HepG2 (cell line): ENCODE data around the gene VARS1. TPM values are rescaled to one million over a fixed set of nuclear protein-coding genes. Genes with fewer than 3 reads are reported as not detected.

Source experiments
- ATAC-seq: fragments of 200-7000 bp; cut with Tn5 transposase; 3 replicates; pipeline ENCODE4 v1.9.1; 2020; ENCODE audit warnings: mild to moderate bottlenecking, moderate library complexity
- BruUV-seq: library from RNA; stranded (reverse); fragments of 400-500 nt; replicated peaks from 2 replicates; lab custom pipeline; 2021; lab: Mats Ljungman, UMichigan
- CTCF ChIA-PET: fragments of 300-600 bp; formaldehyde crosslinking; extraction: SDS; loops from one replicate; lab custom pipeline; 2021; ENCODE audit warnings: low total read pairs, inconsistent platforms, low intra/inter-chr PET ratio; lab: Yijun Ruan, JAX
- POLR2A ChIA-PET: fragments of 350-600 bp; sonication (Branson Sonifier 250); formaldehyde crosslinking; loops from one replicate; lab custom pipeline; 2020; ENCODE audit warnings: antibody characterized with exemption, inconsistent platforms; lab: Yijun Ruan, JAX
- DNase-seq: peaks from one replicate; pipeline ENCODE4 v3.0.0-alpha.2; 2015; ENCODE audit warnings: low spot score
- FAIRE-seq: peaks from 3 replicates; lab custom pipeline; 2011; peaks lifted over from hg19 to GRCh38; lab: Jason Lieb, UNC
- H2AFZ ChIP-seq: one replicate; pipeline ENCODE4 v1.6.1; 2011; ENCODE audit warnings: low read length, inconsistent platforms
- H3K27ac ChIP-seq: fragments of 300-600 bp; 3 replicates; pipeline ENCODE4 v1.8.0; 2011; ENCODE audit warnings: mixed run types, mild to moderate bottlenecking, mixed read lengths, low read length, inconsistent platforms; ENCODE audit not compliant: insufficient read depth; ENCODE audit errors: extremely low read length
- H3K27me3 ChIP-seq, 2 experiments: fragments of 200-600 bp in 1 of 2; 2 replicates in 1 of 2; 3 replicates in 1 of 2; pipeline versions ENCODE4 v1.6.0 to v1.8.0; 2011; ENCODE audit warnings: low read length in 2 of 2, mild to moderate bottlenecking in 2 of 2, moderate library complexity in 2 of 2, inconsistent platforms in 1 of 2; ENCODE audit not compliant: insufficient read depth in 2 of 2, control insufficient read depth in 1 of 2
- H3K36me3 ChIP-seq, 2 experiments: fragments of 200-600 bp in 1 of 2; replicated peaks in 1 of 2; 2 replicates in 1 of 2; 3 replicates in 1 of 2; pipeline versions ENCODE4 v1.5.1 to v1.8.0; 2011; ENCODE audit warnings: low read length in 2 of 2, inconsistent platforms in 1 of 2; ENCODE audit not compliant: insufficient read depth in 2 of 2, control insufficient read depth in 1 of 2
- H3K4me1 ChIP-seq: 2 replicates; pipeline ENCODE4 v1.5.1; 2012; ENCODE audit warnings: low read length, inconsistent platforms; ENCODE audit not compliant: insufficient read depth
- H3K4me2 ChIP-seq: 2 replicates; pipeline ENCODE4 v1.6.0; 2011; ENCODE audit warnings: low read depth, low read length, inconsistent platforms
- H3K4me3 ChIP-seq, 3 experiments: fragments of 200-600 bp in 1 of 3; sonication (generic), shearing (Covaris generic) in 1 of 3; replicated peaks in 1 of 3; 2 replicates each; pipeline ENCODE4 v1.5.1; 2011 to 2016; ENCODE audit warnings: low read length in 3 of 3, inconsistent platforms in 2 of 3, low read depth in 2 of 3, mild to moderate bottlenecking in 2 of 3, control low read depth in 1 of 3, mixed read lengths in 1 of 3; ENCODE audit not compliant: insufficient read depth in 1 of 3
- H3K79me2 ChIP-seq: one replicate; pipeline ENCODE4 v1.6.1; 2011; ENCODE audit warnings: low read length, inconsistent platforms; ENCODE audit not compliant: insufficient read depth
- H3K9ac ChIP-seq: 2 replicates; pipeline ENCODE4 v1.6.0; 2011; ENCODE audit warnings: mild to moderate bottlenecking, low read depth, low read length, inconsistent platforms; ENCODE audit not compliant: insufficient read depth
- H3K9me3 ChIP-seq: 2 replicates; pipeline ENCODE4 v1.5.1; 2012; ENCODE audit warnings: mild to moderate bottlenecking, low read length
- H4K20me1 ChIP-seq: 2 replicates; pipeline ENCODE4 v1.6.0; 2011; ENCODE audit warnings: inconsistent platforms, mild to moderate bottlenecking, low read length, moderate library complexity; ENCODE audit not compliant: insufficient read depth
- FOXP4 ChIP-seq: sonication (generic); formaldehyde crosslinking; IDR thresholded peaks from 2 replicates; pipeline ENCODE4 v1.4.0; 2020; ENCODE audit warnings: missing genetic modification reagents
- RBFOX2 ChIP-seq: fragments of 200-400 bp; formaldehyde crosslinking; IDR thresholded peaks from 2 replicates; pipeline ENCODE4 v1.6.1; 2017; ENCODE audit warnings: low read depth, mild to moderate bottlenecking, low read length
- SP5 ChIP-seq: IDR thresholded peaks from 2 replicates; pipeline ENCODE4 v1.6.1; 2016; ENCODE audit warnings: low read depth, borderline replicate concordance
- ZBTB7B ChIP-seq: sonication (generic); formaldehyde crosslinking; IDR thresholded peaks from 2 replicates; pipeline ENCODE4 v1.4.0; 2020; ENCODE audit warnings: missing genetic modification reagents
- ZFP90 ChIP-seq: sonication (generic); formaldehyde crosslinking; IDR thresholded peaks from 2 replicates; pipeline ENCODE4 v1.8.0; 2022; ENCODE audit warnings: missing genetic modification reagents, mild to moderate bottlenecking, inconsistent platforms, borderline replicate concordance
- WGBS: methylation state at CpG from one replicate; pipeline ENCODE4 v1.1.6; 2017; ENCODE audit warnings: low lambda C conversion rate; 5-methylcytosine and 5-hydroxymethylcytosine counted together
- in situ Hi-C: cut with HindIII; loops from 2 replicates; pipeline ENCODE4 v1.10.0; 2017; ENCODE audit warnings: low pct_unique_long_range_greater_than_20kb; ENCODE audit not compliant: extremely low pct_ligation_motif_present
- intact Hi-C: fragments of 100-400 bp; cut with micrococcal nuclease; formaldehyde crosslinking; loops from one replicate; pipeline ENCODE4 v1.10.0; 2022; ENCODE audit not compliant: unreplicated experiment
- polyA plus RNA-seq, 8 experiments: library from polyadenylated mRNA; depleted of rRNA in 3 of 8; stranded (reverse) in 7 of 8; unstranded in 1 of 8; fragments of >200 nt; fragmentation: Illumina TruSeq in 4 of 8; extraction: Trizol in 4 of 8; gene quantifications; 2 replicates each; pipeline versions ENCODE4 v1.2.1 to v1.2.3, GENCODE V29; 2011 to 2016; ENCODE audit warnings: low read depth in 4 of 8, missing spikeins in 1 of 8, mixed read lengths in 1 of 8; ENCODE audit not compliant: insufficient read depth in 1 of 8
- total RNA-seq, 5 experiments: library from RNA; depleted of rRNA; stranded (reverse); fragments of >200 nt; fragmentation: Illumina TruSeq; extraction: Trizol; gene quantifications; 2 replicates each; pipeline ENCODE4 v1.2.3, GENCODE V29; 2016; ENCODE audit warnings: low read depth in 1 of 5
- TF ChIP-seq, protein P1 (sequence below): IDR thresholded peaks from 2 replicates; pipeline ENCODE4 v1.6.1; 2016; ENCODE audit warnings: control low read depth
- TF ChIP-seq, protein P2 (sequence below): sonication (generic); formaldehyde crosslinking; IDR thresholded peaks from 2 replicates; pipeline ENCODE4 v1.5.0; 2020; ENCODE audit warnings: mild to moderate bottlenecking, missing genetic modification reagents, moderate library complexity

The VARS1 gene
- total and polyA plus RNA-seq, 2 of the 13 experiments (the other 11 are each of a cell fraction or from before 2014, with no cell fraction given): 14.7 to 56.1 TPM

DNA sequence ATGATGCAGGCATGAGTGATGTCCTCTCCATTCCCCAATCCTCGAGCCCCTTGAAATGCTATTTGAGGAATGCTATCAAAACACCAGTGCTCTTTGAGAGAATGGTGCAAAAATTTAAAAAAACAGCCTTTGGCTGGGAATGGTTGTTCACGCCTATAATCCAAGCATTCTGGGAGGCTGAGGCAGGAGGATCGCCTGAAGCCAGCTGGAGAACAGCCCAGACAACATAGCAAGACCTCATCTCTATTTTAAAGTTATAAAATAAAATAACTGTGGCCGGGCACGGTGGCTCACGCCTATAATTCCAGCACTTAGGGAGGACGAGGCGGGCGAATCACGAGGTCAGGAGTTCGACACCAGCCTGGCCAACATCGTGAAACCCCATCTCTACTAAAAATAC lies 4.2 kb upstream of the VARS1 start (continued):
- TF ChIP-seq, protein P1, sequence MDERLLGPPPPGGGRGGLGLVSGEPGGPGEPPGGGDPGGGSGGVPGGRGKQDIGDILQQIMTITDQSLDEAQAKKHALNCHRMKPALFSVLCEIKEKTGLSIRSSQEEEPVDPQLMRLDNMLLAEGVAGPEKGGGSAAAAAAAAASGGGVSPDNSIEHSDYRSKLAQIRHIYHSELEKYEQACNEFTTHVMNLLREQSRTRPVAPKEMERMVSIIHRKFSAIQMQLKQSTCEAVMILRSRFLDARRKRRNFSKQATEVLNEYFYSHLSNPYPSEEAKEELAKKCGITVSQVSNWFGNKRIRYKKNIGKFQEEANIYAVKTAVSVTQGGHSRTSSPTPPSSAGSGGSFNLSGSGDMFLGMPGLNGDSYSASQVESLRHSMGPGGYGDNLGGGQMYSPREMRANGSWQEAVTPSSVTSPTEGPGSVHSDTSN (CRISPR knock-in tag): no peak
- TF ChIP-seq ZBTB7B (CRISPR knock-in tag): no peak
- no peak for TF ChIP-seq SP5 (CRISPR knock-in tag)
- TF ChIP-seq FOXP4: no peak
- TF ChIP-seq ZFP90 (CRISPR knock-in tag): no peak

DNA sequence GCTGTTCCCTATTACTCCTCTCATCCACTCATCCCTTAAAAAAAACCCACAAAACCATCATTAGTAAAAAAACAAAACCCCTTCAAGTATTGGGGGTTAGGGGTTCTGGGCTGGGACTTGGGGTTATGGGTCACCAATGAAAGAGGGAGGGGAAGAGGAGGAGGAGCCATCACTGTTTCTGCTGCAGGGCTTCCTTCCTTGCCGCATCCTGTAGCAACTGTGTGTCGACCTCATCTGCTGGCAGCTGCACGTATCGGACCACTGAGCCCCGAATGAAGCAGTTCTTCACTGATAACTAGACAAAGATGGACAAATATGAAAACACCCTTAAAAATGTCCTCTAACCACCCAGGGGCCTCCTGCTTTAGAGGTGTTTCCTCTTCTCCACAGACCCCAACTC lies 2.0 kb upstream of the VARS1 start:
- no peak for FAIRE-seq
- H4K20me1 ChIP-seq: no peaks in the 10 kb centered on the region
- in situ Hi-C loops (no loop called here), intact Hi-C loops (no loop called here)
- H3K36me3 ChIP-seq: peaks cover 0 to 18% of the 10 kb centered on the region in 2 experiments; a peak in 4 of 5 replicates
- H3K27ac ChIP-seq: no peak overlapping the region
- peaks cover 25% of the 10 kb centered on the region for H3K4me1 ChIP-seq
- no peaks in the 10 kb centered on the region for H3K9me3 ChIP-seq
- POLR2A ChIA-PET: interaction anchor here (1.1 to 4.3 kb wide), 3 partner anchors 9 to 60 kb away, joined by 3 to 47 read pairs (median 6); partner anchors contain the start of genes CLIC1, LSM2 and MSH5
- H3K79me2 ChIP-seq: peaks cover 22% of the 10 kb centered on the region
- H3K9ac ChIP-seq: no peak overlapping the region
- H3K4me3 ChIP-seq: no peak overlapping the region
- H2AFZ ChIP-seq: no peak overlapping the region
- ATAC-seq: no peak
- H3K4me2 ChIP-seq: no peak overlapping the region
- H3K27me3 ChIP-seq: no peaks in the 10 kb centered on the region; a peak in 1 of 5 replicates
- BruUV-seq: no TSS peak
- TF ChIP-seq, protein P2, sequence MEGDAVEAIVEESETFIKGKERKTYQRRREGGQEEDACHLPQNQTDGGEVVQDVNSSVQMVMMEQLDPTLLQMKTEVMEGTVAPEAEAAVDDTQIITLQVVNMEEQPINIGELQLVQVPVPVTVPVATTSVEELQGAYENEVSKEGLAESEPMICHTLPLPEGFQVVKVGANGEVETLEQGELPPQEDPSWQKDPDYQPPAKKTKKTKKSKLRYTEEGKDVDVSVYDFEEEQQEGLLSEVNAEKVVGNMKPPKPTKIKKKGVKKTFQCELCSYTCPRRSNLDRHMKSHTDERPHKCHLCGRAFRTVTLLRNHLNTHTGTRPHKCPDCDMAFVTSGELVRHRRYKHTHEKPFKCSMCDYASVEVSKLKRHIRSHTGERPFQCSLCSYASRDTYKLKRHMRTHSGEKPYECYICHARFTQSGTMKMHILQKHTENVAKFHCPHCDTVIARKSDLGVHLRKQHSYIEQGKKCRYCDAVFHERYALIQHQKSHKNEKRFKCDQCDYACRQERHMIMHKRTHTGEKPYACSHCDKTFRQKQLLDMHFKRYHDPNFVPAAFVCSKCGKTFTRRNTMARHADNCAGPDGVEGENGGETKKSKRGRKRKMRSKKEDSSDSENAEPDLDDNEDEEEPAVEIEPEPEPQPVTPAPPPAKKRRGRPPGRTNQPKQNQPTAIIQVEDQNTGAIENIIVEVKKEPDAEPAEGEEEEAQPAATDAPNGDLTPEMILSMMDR: no peak
- 0 out of 2 replicates have a peak, but pooled peaks have one; percentile 13 for TF ChIP-seq RBFOX2
- WGBS: 98% methylated on average over 5 of the region's 5 CpGs
- CTCF ChIA-PET: no interaction called here
- DNase-seq: no peak
